HG02588 (cell line): ENCODE data around the gene ONECUT3.

Experiments used
- ATAC-seq: cut with Tn5 transposase; IDR thresholded peaks from one replicate; pipeline ENCODE4 v1.9.1; 2021; ENCODE audit warnings: mild to moderate bottlenecking, moderate library complexity; ENCODE audit not compliant: unreplicated experiment

The ONECUT3 gene

DNA sequence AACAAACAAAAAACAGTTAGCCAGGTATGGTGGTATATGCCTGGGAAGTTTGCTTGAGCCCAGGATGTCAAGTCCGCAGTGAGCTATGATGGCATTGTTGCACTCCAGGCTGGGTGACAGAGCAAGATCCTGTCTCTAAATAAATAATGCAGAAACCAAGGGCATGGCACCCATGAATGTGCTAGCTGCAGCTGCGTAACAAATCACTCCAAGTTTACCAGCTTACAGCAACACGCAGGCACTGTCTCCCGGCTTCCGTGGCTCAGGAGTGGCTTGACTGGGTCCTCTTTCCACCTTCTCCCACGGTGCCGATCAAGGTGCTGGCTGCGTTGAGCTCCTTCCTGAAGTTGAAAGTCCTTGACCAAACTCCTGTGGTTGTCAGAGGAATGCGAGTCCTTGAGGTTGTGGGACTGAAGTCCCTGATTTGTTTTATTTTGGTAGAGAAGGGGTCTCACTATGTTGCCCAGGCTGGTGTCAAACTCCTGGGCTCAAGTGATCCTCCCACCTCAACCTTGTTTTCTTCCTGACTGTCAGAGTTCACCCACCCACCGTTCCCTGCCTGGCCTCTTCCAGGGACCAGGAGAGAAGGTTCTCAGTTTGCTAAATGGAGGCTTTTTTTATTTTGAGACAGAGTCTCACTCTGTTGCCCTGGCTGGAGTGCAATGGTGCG lies 13.2 kb upstream of the ONECUT3 start:
- ATAC-seq, result no peak

DNA sequence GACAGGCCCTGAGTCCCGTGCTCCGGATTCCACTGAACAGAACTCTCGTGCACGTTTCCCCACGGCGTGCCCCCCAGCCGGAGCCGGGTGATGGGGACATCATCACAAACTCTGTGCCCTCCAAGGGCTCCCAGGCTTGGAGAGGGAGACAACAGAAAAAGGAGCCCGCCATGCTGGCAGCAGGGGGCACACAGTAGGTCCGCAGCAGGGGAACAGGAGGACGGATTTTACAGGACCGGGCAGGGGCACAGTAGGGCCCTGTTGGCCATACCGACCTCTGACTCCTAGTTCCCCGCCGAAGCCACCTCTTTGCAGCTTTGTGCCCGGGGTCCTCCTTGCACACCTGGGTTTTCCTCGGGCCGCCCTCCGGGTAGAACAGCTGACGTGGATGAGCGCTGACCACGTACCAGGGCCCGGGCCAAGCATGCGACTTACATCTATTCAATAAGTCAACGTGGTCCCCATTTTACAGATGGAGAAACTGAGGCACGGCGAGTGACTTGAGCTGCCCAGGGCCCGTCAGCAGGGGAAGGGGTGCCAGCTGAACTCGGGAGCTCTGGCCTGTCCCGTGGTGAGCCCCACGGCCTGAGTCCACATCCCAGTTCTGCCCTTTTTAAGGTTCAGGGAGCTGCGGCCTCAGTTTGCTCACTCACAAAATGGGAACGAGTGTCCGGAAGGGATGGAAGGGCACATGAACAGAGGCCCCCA lies 10.2 kb upstream of the ONECUT3 start:
- ATAC-seq, result no peak

DNA sequence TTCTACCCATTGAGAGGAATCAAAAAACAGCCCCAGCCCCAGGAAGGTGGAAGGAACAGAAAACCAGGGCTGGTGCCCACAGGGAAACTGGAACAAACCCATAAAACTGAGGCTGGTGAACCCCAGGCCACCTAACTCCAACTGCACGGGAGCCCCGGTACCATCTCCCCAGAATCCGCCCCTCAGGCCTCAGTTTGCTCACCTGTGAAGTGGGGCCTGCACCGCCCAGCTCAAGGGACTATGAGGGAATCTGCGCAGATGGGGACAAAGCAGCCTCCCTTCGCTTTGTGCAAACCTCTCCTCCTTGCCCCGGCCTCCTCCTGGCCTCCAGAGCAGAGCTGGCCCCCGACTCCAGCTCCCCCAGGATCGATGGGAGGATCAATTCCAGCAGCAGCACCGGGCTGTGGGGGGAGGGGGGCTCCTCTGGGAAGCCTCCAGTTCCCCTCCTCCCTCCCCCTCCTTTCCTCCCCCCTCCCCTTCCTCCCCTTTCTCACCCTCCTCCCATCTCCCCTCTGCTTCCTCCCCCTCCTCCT lies 9.1 kb upstream of the ONECUT3 start:
- ATAC-seq, result no peak

DNA sequence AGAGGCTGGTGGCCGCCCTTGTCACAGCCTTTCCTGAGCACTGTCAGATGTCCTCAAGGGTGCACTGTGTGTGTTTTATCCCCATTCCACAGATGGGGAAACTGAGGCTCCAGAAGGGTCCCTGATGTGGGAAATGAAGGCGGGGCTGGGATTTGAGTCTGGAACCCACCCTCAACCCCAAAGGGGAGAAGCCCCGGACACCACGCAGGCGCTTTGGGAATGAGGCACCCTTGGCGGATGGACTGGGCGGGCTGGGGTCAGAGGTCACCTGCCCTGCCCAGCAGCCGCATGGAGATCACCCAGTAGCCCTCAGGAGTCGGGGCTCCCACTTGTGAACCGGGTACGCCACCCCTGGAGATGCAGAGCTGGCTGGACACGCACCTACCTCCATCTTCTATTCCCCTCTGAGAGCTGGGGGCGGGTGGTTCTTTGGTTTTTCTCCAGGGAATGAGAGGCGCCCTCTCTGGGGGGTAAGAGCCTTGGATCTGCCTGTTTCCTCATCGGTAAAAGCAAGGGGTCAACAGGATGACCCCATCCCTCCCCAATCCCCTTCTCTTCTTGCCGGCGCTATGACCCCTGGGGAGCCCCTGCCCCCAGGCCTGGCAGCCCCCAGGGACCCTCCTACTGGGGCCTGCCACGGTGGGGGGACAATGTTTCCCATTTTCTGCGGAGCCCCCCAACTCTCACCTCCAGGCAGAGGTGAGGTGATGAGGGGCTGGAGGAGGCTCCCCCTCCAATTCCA lies 8.3 kb upstream of the ONECUT3 start:
- no peak for ATAC-seq

DNA sequence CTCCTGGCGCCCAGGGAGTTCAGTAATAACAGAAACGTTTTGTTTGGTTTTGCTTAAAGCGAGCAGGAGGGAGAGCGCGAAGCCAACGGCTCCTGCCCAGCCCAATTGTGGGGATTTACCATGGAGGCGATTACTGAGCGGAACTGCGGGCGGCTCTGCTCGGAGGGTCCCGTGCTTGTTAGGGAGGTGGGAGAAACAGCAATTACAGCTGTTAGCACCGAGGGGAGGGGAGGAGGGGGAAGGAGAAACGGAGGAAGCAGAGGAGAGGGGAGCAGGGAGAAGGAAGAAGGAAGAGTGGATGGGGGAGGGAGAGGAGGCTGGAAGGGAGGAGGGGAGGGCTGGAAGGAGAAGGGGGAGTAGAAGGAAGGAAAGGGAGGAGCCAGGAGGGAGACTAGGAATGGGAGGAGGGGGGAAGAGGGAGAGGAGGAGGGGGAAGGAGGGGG lies 7.7 kb upstream of the ONECUT3 start:
- no peak for ATAC-seq

DNA sequence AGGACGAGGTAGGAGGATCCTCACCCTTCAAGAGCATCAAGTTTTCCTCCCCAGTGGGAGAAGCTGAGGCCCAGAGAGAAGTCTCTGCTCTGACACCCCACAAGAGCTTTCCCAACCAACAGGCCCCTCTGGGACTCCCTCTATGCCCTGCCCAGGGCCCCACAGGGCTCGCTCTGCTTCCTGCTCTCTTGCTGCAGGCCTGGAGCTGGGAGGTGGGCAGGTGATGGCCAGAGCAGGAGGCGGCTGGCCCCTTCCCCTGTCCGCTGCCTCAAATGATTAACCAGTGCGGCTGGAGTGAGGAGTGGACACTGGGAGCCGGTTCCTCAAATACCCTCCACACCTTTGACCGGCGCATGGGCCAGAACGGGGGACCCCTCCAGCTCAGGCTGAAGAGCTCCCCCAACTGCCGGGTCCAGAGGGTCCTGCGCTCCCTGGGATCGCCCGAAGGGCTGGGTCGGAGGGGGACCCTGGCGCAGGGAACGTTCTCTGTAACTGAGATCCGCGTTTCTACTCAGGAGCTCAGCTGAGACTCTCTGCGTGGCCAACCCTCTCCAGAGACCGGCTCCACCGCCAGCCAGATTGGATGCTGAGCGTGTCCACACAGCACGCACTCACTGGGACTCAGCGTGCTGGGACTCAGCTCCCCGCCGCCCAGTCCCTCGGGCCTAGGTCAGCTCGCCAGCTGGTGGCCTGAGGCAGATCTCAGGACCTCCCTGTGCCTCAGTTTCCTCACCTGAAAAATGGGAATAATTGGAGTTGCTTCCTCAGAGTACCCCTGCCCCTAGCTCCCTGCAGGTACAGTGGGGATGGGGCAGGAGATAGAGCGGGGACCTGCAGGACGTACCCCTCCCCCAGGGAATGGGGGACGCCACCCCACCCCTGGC lies 6.7 kb upstream of the ONECUT3 start:
- no peak for ATAC-seq

DNA sequence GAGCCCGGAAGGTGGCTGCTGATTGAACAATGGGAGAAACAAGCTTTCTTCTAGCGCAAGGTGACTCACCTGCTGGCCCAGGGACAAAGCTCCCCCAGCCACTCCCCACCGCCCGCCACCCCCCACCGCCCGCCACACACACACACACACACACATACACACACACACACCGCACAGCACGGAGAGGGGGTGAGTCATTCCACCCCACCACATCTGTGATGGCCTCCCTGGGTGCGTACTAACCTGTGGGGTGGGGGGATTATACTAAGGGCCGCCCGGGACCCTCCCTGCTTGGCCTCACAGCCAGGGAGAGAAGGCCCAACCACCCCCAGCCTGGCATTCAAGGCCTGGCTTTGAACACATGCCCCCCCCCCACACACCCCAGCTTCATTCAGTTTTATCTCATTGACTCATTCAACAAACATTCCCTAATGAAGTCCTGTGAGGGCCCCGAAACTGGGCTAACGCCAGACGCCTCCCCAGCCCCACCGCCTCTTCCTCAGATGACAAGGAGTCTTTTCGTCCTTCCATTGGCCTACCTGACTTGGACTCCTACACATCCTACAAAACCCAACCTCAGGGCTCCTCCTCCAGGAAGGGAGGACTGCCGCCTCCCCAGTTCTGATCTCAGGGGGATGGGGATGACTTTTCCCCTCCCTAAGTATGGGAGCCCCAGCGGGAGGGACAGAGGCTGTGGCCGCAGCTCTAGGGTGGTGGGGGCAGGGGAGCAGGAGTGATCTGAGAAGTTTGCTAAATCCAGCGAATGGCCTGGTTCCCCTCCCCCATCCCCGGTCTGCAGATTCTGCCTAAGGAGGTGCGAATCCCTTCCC lies 5.8 kb upstream of the ONECUT3 start:
- ATAC-seq, result no peak

DNA sequence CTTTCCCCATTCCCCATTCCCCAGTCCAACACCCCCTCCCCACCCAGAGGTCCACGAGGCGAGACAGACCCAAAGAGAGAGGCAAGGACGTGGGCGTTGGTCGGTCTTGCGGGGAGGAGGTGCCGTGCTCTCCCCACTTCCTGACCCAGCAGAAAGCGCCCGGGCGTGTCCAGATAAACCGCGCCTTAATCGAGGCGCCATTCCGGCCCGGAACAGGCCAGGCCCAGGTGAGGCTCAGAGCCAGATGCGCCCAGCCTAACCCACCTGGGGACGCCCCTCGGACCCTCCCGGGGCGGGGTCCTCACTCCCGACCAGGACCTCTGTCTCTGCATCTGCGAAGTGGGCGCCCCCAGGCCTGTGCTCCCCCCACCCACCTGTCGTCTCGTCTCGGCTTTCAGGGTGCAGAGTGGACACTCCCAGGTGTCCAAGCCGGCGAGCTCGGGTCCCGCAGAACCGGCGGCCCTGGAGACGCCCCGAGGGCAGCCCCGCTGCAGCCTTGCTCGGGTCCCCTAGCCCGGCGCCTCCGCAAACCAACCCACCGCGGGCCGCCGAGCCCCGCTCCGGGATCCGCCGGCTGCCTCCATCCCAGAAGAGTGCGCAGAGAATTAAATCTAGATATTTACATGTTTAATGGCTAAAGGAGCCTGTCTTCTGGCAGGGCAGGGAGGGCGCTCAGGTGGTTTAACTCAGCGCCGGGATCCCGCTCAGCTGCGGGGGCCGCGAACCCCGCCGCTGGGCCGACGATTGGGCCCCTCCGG lies 5.0 kb upstream of the ONECUT3 start:
- ATAC-seq, result no peak

DNA sequence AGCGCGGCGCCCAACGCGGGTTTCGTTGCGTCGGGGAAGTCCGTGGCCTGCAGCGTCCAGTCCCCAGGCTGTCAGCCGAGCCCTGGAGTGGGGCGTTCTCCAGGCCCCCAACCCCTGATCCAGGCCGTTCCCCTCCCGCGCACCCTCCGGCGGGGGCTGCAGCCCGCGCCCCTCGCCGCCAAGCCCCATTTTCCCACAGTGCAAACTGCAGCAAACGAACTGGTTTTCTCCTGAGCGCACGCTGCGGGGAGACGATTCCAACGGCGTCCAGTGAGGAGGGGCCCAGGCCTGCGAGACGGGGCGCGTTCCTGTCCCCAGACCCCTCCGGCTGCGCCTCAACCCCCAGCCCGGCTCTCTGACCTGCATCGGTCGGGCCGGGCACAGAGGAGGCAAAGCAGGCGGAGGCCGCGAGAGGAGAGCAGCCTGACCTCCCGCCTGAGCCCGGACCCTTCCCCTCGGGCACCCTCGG lies 4.4 kb upstream of the ONECUT3 start:
- no peak for ATAC-seq

DNA sequence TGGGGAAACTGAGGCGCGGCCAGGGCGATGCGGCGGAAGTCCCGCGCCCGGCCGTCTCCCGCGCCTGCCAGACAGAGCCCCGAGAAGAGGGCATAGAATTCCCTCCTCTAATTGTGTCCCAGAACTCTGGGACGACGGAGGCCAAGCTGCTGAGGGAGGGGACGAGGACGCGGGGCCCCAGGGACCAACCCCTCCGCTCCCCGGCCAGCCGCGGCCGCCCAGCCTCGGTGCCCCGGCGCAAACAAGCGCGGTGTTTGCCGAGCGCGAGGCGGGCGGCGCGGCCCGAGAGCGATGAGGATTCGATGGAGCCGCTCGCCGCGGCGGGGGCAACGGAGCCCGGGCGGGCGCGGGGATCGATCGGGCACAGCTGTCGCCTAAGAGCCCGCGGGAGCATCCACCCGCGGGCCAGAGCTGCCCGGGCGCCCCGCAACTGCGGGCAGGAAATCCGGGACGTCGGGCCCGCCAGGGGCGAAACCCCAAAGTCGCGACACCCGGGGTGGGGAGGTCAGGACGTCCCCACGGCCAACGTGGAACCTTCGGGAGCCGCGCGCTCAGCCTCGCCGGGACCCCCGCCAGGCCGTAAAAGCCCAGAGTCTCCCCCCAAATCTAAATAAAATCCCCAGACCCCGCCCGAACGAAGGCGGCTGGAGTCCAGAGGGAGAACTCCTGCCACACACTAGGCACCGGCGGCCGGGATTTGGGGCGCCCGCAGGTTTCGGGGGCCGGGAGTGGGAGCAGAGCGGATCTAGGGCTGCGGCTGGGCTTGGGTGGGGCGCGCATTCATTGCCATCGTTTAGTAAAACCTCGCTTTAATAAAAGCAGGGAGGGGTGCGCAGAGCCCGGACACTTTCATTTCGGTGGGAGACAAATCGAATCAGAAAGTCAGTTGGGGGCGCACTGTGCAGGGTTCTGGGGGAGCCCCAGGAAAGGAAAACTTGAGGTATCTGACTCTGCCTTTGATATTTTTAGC lies 3.6 kb upstream of the ONECUT3 start:
- ATAC-seq, result no peak

DNA sequence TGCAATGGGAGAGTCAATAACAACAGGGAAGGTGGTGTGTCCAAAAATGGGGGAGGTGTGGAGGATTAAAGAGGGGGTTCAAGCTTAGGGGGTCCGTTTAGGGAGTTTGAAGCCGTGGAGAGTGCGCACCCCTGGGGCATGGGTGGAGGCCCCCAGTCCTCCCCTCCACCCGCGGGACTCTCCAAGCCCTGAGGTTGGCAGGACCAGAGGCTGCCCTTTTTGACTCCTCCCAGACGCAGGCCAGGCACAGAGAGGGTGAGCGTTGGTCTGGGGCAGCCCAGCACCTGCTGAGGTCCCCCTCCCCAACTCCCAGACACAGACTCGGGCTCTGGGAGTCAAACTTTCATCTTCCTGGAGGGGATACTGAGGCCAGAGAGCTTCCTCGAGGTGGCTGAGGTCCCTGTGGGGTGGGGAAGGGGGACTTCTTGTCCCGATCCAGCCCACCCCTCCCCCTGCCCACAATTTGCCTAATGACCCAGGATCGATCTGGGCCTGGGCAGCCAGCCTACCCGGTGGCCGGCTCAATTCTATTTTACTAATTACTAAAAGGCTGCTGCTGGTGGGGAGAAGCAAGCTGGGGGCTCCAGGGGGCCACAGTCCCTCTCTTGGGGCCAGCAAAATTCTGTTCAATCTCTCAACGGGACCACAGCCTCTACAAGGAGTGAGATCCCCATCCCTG lies 2.8 kb upstream of the ONECUT3 start:
- ATAC-seq, result no peak

DNA sequence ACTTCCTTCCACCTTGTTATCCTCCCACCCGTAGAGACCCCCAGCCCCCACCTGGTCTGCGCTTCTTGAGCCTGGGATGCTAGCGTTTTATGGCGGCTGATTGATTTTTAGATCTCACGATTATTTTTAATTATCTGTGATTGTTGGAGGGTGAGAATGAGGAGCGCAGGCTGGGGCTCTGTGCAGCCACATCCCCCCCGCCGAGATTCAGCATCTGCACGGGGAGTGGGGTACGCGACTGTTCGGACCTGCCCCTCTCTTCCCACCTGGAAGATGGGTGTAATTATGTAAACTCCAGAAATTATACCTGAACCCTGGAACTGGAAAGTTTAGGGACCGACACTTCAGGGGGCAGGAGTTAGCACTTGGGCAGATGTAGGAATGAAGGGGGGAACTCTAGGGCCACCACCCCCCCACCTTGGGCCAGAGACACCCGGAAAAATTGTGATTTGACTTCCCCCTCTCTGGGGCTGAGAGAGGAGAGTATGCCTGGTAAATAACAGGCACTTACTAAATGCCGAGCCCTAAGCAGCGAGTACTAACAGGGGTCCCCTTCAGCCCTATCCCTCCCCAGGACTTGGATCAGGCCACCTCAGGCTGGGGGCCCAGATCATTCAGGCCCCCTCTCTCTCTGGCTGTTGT lies 1.8 kb upstream of the ONECUT3 start:
- ATAC-seq, result no peak

DNA sequence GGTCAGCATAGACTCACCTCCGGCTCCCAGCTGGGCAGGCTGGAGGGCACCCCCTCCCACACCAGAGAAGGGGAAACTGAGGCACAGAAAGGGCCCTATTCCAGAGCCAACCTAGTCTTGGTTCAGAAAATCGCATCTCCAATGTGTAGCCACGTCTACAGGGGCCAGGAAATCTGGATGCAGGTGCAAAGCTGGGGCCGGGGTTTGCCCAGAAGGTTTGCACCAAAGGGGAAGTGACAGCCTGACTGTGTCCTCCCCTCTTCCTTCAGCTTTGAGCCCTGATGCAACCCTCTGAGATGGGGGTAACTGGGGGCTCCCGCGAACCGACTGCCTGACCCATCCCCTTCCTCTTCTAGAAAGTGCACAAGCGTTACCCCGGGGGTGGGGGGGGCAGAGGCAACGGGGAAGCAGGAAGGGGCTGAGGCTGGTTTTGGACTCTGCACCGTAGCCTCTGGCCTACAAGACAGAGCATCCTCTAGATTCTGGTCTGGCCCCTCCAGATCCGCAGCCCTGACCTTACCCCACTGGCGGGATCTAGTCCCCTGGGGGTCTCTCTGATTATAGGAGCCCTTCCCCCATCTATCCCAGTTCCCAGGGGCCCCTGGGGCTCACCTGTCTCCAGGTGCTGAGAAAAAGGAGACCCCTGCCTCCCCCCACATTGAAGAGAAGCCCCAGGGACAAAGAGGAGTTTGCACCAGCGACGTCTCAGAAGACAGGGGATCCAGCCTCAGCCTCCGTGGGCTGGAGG lies 1.1 kb upstream of the ONECUT3 start:
- no peak for ATAC-seq

DNA sequence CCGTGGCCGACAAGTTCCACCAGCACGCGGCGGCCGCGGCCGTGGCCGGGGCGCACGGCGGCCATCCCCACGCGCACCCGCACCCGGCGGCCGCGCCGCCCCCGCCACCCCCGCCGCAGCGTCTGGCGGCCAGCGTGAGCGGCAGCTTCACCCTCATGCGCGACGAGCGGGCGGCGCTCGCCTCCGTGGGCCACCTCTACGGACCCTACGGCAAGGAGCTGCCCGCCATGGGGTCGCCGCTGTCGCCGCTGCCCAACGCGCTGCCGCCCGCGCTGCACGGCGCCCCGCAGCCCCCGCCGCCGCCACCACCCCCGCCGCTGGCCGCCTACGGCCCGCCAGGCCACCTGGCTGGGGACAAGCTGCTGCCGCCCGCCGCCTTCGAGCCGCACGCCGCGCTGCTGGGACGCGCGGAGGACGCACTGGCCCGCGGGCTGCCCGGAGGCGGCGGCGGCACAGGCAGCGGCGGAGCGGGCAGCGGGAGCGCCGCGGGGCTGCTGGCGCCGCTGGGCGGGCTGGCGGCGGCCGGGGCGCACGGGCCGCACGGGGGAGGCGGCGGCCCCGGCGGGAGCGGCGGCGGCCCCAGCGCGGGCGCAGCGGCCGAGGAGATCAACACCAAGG lies 821 bp downstream of the ONECUT3 start:
- no peak for ATAC-seq

DNA sequence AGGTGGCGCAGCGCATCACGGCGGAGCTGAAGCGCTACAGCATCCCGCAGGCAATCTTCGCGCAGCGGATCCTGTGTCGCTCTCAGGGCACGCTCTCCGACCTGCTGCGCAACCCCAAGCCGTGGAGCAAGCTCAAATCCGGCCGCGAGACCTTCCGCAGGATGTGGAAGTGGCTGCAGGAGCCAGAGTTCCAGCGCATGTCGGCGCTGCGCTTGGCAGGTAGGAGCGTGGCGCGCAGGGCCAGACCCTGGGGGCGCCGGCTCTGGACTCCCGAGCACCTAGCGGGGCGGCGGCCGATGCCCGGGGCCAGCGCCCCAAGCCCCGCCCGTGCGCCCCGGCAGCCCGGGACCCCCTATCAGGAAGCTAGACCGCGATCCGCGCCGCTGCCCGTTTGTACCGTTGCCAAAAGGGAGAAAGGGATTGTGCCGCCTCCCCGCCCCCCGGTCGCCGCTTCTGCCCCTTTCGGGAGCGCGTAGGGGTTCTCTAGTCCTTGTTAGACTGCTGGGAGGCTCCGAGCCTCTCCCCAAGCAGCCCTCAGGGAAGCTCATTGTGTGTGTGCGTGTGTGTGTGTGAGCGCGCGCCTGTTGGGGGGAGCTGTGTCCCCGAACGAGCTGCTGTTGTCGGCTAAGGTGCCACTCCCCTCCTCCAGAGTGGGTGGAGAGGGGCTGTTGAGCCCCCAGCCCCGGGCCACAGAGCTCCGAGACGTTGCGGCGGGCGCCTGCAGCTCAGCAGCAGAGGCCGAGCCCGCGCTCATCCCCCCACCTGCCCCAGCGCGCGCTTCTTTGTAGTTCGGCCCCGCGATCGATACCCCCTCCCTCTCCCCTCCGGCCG lies 1.5 kb downstream of the ONECUT3 start:
- no peak for ATAC-seq
